Omental fat pad (tissue), 4 donors: ENCODE results near the gene YIPF1. TPM values are rescaled to one million over a fixed set of nuclear protein-coding genes. Genes with fewer than 3 reads are reported as not detected.

ENCODE experiments used
- ATAC-seq: fragments of 150-250 bp; one replicate; pipeline ENCODE4 v1.9.1; 2016; ENCODE audit warnings: mild to moderate bottlenecking, moderate library complexity; ENCODE audit not compliant: low FRiP score
- DNase-seq: peaks from one replicate; pipeline ENCODE4 v3.0.0-alpha.2; 2019; ENCODE audit warnings: low spot score
- total RNA-seq, 4 donors: library from RNA; depleted of rRNA; stranded (reverse); fragments of >200 nt; gene quantifications; one replicate each; pipeline ENCODE4 v1.1.0, GENCODE V29; 2016
- TF ChIP-seq, protein P1 (sequence below), 3 donors: fragments of 450-650 bp; IDR thresholded peaks; one replicate each; pipeline ENCODE4 v1.5.1; 2016 to 2017; ENCODE audit warnings: antibody characterized with exemption in 3 of 3, mild to moderate bottlenecking in 3 of 3, moderate library complexity in 2 of 3

The YIPF1 gene
- total RNA-seq, 4 donors from 2014 or later, result 14.8 to 29.4 (median 21.0) TPM

DNA sequence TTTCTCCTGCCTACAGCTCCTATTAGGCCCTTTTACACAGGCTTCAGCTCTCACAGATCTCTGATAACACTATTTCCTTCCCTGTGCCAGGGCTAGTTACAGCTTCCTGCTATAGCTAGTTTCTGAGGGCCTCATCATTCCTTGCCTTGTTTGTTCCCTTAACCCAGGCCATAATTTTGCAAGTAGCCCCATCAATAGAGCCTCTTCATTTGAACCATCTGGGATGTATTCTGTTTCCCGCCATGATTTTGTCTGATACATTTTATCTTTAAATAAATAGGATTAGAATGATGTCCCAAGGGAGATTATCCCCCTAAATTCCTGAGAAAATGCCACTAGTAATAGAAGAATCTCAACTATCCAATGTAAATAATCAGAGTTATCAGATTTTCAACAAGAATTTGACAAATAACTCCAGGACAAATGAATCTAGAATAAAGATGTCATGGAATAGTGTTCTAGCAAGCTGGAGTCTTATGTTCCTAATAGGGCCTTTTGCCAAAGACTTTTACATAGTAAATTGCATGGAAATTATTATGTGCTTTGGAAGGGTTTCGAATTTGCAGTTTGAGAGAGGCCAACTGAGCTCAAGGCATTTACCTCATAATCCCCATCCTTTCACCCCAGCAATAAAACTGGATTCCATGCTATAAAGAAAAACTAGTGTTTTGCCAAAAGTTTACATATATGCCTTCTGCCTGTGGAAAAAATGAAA, 39.8 kb upstream of the YIPF1 start:
- ATAC-seq (no peak), DNase-seq (no peak)
- TF ChIP-seq, protein P1, sequence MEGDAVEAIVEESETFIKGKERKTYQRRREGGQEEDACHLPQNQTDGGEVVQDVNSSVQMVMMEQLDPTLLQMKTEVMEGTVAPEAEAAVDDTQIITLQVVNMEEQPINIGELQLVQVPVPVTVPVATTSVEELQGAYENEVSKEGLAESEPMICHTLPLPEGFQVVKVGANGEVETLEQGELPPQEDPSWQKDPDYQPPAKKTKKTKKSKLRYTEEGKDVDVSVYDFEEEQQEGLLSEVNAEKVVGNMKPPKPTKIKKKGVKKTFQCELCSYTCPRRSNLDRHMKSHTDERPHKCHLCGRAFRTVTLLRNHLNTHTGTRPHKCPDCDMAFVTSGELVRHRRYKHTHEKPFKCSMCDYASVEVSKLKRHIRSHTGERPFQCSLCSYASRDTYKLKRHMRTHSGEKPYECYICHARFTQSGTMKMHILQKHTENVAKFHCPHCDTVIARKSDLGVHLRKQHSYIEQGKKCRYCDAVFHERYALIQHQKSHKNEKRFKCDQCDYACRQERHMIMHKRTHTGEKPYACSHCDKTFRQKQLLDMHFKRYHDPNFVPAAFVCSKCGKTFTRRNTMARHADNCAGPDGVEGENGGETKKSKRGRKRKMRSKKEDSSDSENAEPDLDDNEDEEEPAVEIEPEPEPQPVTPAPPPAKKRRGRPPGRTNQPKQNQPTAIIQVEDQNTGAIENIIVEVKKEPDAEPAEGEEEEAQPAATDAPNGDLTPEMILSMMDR (IDR thresholded peaks at IDR 0.05), result no peak

DNA sequence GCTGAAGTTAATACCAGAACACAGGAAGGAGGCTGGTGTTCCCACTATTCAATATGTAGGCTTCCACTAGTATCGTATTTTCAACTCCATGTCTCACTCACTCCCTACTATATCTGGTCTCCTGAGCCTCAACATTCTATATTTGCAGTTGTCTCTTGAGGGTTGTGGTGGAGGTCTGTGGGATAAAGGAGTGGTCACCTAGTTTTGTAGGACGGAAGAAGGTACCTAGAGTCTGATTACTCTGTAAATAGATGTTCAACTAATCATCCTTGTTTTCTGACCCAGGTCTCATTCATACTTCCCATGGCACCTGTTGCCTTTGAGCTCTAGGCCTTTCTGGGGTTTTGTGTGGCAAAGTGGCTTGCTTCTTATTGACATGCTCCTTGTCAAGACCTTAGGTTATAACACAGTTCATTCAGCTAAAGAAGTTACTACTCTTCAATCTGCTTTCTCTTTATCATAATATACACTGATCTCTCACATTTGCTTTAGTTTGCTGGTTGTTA, 37.8 kb upstream of the YIPF1 start:
- TF ChIP-seq, protein P1 (IDR thresholded peaks at IDR 0.05), result no peak
- ATAC-seq (no peak), DNase-seq (no peak)

DNA sequence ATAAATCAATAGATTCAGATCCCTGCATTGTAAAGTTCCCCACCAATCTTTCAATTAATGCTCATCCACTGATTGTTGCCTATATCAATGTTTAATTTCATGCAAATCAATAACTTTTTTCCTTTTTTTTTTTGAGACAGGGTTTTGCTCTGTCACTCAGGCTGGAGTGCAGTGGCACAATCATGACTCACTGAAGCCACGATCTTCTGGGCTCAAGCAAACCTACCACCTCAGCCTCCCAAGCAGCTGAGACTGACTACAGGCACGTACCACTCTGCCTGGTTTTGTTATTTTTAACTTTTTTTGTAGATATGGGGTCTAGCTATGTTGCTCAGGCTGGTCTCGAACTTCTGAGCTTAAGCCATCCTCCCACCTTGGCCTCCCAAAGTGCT, 30.1 kb upstream of the YIPF1 start:
- ATAC-seq (no peak), DNase-seq (no peak)
- TF ChIP-seq, protein P1 (IDR thresholded peaks at IDR 0.05), result no peak

GRCh38 chr1:53918343-53918742, 28.7 kb upstream of the YIPF1 start:
- ATAC-seq, result no peak
- TF ChIP-seq, protein P1 (IDR thresholded peaks at IDR 0.05), result no peak
- DNase-seq, result no peak

DNA sequence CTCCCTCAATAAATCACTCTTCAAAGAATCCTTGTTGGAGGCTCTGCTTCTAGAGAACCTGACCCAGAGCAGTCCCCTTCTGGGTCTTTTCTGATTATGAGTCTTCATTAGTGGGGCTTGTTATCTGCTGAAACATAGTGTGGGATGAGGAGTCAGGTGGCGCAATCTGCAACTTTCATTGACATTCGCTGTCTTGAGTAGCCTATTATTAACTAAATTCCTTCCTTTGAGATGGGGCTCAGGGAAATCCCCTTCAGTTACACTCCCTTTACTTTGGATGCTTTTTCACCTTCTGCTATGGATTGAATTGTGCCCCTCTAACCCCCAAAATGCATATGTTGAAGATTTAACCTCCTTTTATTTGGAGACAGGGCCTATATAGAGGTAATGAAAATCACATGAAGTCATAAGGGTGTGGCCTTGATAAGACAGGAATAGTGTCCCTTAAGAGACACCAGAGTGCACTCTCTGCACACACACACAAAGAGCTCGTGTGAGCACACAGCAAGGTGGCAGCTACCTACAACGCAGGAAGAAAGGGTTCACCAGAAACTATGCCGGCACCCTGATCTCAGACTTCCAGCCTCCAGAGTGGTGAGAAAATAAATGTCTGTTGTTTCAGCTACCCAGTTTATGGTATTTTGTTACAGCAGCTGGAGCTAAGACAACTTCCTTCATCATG, 23.9 kb upstream of the YIPF1 start:
- ATAC-seq, result no peak
- TF ChIP-seq, protein P1 (IDR thresholded peaks at IDR 0.05), result no peak
- DNase-seq, result no peak

DNA sequence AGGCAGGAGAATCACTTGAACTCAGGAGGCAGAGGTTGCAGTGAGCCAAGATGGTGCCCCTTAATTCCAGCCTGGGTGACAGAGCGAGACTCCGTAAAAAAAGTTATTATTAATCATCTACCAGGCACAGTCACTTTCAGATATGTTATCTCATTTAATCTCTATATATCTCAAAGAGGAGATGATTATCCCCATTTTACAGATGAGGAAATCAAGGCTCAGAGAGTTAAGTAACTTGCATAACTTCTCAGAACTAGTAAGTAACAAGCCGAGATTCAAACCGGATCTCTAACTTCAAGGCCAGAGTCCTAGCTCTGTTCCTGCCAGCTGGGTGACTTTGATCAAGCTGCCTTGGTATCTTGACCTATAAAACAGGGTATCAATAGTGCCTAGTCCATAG, 21.8 kb upstream of the YIPF1 start:
- ATAC-seq (no peak), DNase-seq (no peak)
- TF ChIP-seq, protein P1 (IDR thresholded peaks at IDR 0.05), result no peak
